MCF 10A (cell line): ENCODE measurements around the gene DNAH9. TPM values are rescaled to one million over a fixed set of nuclear protein-coding genes. Genes with fewer than 3 reads are reported as not detected.

Source experiments
- BruUV-seq: library from RNA; stranded (reverse); fragments of 400-500 nt; replicated peaks from 2 replicates; lab custom pipeline; 2021; lab: Mats Ljungman, UMichigan
- CTCF ChIA-PET: fragments of 300-600 bp; sonication (Branson Sonifier 250); formaldehyde crosslinking; extraction: SDS; loops from one replicate; lab custom pipeline; 2021; ENCODE audit warnings: antibody characterized with exemption, inconsistent platforms; lab: Yijun Ruan, JAX
- POLR2A ChIA-PET: fragments of 300-600, 350-650 bp; sonication (Branson Sonifier 250); formaldehyde crosslinking; extraction: SDS; loops from one replicate; lab custom pipeline; 2020; ENCODE audit warnings: antibody characterized with exemption, inconsistent platforms; lab: Yijun Ruan, JAX
- DNase-seq: peaks from one replicate; pipeline ENCODE4 v3.0.0-alpha.2; 2018; ENCODE audit not compliant: unreplicated experiment
- H3K27ac Mint-ChIP-seq: one replicate; pipeline ENCODE4 v1.8.0; 2022; ENCODE audit warnings: mild to moderate bottlenecking, low read depth, mixed read lengths; ENCODE audit not compliant: unreplicated experiment
- H3K27me3 Mint-ChIP-seq: one replicate; pipeline ENCODE4 v1.8.0; 2022; ENCODE audit warnings: mixed read lengths; ENCODE audit not compliant: insufficient read depth, unreplicated experiment
- H3K36me3 Mint-ChIP-seq: one replicate; pipeline ENCODE4 v1.8.0; 2022; ENCODE audit warnings: mild to moderate bottlenecking, moderate library complexity, mixed read lengths; ENCODE audit not compliant: insufficient read depth, unreplicated experiment
- H3K4me1 Mint-ChIP-seq: one replicate; pipeline ENCODE4 v1.8.0; 2022; ENCODE audit warnings: mixed read lengths; ENCODE audit not compliant: insufficient read depth, unreplicated experiment
- H3K4me3 Mint-ChIP-seq: one replicate; pipeline ENCODE4 v1.8.0; 2022; ENCODE audit warnings: mild to moderate bottlenecking, moderate library complexity, mixed read lengths; ENCODE audit not compliant: unreplicated experiment
- H3K9me3 Mint-ChIP-seq: one replicate; pipeline ENCODE4 v1.8.0; 2022; ENCODE audit warnings: mixed read lengths; ENCODE audit not compliant: unreplicated experiment
- intact Hi-C: fragments of 100-400 bp; cut with micrococcal nuclease; formaldehyde crosslinking; loops from 2 replicates; pipeline ENCODE4 v1.14.1; 2022
- total RNA-seq: library from RNA; stranded (reverse); gene quantifications from 2 replicates; pipeline ENCODE4 v1.2.3, GENCODE V29; 2022
- TF ChIP-seq, protein P1 (sequence below): fragments of 200-600 bp; IDR thresholded peaks from one replicate; pipeline ENCODE4 v1.8.0; 2022; ENCODE audit warnings: antibody characterized with exemption, mild to moderate bottlenecking; ENCODE audit not compliant: unreplicated experiment

The DNAH9 gene
- total RNA-seq, 1 experiment from 2014 or later = 0.44 TPM

DNA sequence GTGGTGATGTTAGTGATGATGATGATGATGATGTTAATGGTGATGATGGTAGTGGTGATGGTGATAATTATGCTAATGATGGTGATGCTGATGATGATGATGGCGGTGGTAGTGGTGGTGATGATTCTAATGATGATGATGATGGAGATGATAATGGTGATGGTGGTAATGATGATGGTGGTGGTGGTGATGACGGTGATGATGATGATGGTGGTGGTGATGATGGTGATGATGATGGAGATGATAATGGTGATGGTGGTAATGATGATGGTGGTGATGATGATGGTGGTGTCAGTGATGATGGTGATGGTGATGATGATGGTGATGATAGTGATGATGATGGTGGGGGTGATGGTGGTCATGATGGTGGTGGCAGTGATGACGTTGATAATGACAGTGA is 132.5 kb downstream of the DNAH9 start:
- CTCF ChIA-PET = no interaction called here
- Mint-ChIP-seq H3K27me3 (no peaks in the 10 kb centered on the region), H3K27ac (no peak overlapping the region), H3K36me3 (no peaks in the 10 kb centered on the region), H3K4me1 (no peaks in the 10 kb centered on the region), H3K4me3 (no peak overlapping the region), H3K9me3 (no peaks in the 10 kb centered on the region)
- POLR2A ChIA-PET = interaction anchor here (0.8 kb wide), 1 partner anchor 153 kb away, joined by 5 read pairs; no protein-coding TSS in a partner anchor
- intact Hi-C loops = no loop called here
- TF ChIP-seq, protein P1, sequence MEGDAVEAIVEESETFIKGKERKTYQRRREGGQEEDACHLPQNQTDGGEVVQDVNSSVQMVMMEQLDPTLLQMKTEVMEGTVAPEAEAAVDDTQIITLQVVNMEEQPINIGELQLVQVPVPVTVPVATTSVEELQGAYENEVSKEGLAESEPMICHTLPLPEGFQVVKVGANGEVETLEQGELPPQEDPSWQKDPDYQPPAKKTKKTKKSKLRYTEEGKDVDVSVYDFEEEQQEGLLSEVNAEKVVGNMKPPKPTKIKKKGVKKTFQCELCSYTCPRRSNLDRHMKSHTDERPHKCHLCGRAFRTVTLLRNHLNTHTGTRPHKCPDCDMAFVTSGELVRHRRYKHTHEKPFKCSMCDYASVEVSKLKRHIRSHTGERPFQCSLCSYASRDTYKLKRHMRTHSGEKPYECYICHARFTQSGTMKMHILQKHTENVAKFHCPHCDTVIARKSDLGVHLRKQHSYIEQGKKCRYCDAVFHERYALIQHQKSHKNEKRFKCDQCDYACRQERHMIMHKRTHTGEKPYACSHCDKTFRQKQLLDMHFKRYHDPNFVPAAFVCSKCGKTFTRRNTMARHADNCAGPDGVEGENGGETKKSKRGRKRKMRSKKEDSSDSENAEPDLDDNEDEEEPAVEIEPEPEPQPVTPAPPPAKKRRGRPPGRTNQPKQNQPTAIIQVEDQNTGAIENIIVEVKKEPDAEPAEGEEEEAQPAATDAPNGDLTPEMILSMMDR = no peak
- no TSS peak for BruUV-seq
- DNase-seq = no peak

DNA sequence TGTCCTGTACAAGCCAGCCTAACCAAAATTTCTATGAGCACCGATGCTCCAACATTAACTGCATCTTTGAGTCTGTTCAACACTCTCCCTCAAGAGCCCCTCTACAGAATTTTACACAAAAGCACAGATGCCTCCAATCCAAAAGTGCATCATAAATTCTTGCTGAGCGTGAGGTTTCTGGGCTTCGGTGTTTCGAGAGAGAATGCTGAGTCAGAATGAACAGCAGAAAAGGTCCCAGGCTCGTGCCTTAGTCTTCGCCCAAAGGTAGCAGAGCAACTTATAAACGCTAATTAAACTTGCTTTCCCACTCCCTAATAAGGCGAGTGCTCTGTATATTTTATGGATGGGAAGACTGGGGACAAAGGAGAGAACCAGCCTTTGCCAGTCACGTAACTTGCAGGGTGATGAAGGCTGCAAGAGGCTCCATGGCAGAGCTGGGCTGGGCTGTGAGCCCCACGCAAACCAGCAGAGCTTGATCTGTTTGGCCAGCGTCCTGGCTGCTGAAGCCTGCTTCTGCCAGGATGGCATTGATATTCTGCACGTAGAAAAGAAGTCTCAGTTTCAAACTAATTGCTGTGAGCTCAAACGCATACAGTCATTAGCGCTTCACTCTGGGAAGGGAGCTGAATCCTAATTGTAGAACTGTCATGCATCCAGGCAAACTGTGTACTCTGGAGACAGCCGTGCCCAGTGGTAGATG is 138.5 kb downstream of the DNAH9 start:
- Mint-ChIP-seq H3K4me3 (no peak overlapping the region), H3K36me3 (no peaks in the 10 kb centered on the region), H3K27ac (no peak overlapping the region), H3K27me3 (no peaks in the 10 kb centered on the region), H3K9me3 (no peaks in the 10 kb centered on the region), H3K4me1 (peaks cover 7% of the 10 kb centered on the region)
- no peak for DNase-seq
- TF ChIP-seq, protein P1 = no peak
- no TSS peak for BruUV-seq
- intact Hi-C loops = no loop called here
- POLR2A ChIA-PET = interaction anchor here (1.2 kb wide), 1 partner anchor 172 kb away, joined by 4 read pairs; no protein-coding TSS in a partner anchor
- CTCF ChIA-PET = interaction anchor here (1.6 kb wide), 1 partner anchor 32 kb away, joined by 5 read pairs; no protein-coding TSS in a partner anchor

DNA sequence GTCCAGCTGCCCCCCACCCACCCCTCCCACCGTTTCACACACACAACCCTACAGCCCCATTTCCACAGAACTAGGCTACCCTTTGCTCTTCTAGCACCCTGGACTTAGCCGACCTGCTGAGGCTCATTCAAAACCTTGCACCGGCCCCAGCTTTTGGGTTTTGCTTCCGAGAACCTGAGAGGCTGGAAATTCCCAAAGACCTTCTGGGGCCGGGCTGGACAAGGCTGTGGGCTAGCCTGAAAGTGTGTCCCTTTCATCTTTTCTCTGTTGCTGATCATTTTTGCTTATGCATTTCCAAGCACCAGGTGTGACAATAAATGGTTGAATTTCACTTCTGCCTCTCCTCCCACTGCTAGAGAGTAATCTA is 139.0 kb downstream of the DNAH9 start:
- no peaks in the 10 kb centered on the region for H3K9me3 Mint-ChIP-seq
- no peak overlapping the region for H3K4me3 Mint-ChIP-seq
- H3K27me3 Mint-ChIP-seq = no peaks in the 10 kb centered on the region
- CTCF ChIA-PET = interaction anchor here (1.6 kb wide), 1 partner anchor 31 kb away, joined by 5 read pairs; no protein-coding TSS in a partner anchor
- peaks cover 7% of the 10 kb centered on the region for H3K4me1 Mint-ChIP-seq
- no TSS peak for BruUV-seq
- DNase-seq = no peak
- TF ChIP-seq, protein P1 = no peak
- no peak overlapping the region for H3K27ac Mint-ChIP-seq
- POLR2A ChIA-PET = interaction anchor here (1.2 kb wide), 1 partner anchor 172 kb away, joined by 4 read pairs; no protein-coding TSS in a partner anchor
- H3K36me3 Mint-ChIP-seq = no peaks in the 10 kb centered on the region
- intact Hi-C loops = no loop called here

DNA sequence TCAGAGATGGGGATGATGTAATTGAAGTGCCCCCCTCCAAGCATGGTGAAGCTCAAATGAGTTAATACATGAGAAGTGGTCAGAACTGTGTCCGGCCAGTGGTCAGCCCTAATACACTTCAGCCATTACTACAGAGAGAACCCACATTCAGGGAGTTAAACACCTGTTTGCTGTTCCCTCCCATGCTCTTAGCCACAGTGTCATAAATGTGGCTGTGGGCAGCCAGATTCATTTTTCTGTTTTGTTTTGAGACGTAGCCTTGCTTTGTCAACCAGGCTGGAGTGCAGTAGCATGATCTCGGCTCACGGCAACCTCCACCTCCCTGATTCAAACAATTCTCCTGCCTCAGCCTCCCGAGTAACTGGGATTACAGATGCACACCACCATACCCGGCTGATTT is 139.9 kb downstream of the DNAH9 start:
- TF ChIP-seq, protein P1 = no peak
- H3K4me3 Mint-ChIP-seq = no peak overlapping the region
- ChIA-PET CTCF (interaction anchor here (0.6 to 1.6 kb wide), 3 partner anchors 11 to 862 kb away, joined by 3 to 5 read pairs (median 3); no protein-coding TSS in a partner anchor), POLR2A (interaction anchor here (1.2 kb wide), 1 partner anchor 173 kb away, joined by 4 read pairs; no protein-coding TSS in a partner anchor)
- H3K4me1 Mint-ChIP-seq = peaks cover 12% of the 10 kb centered on the region
- no peak overlapping the region for H3K27ac Mint-ChIP-seq
- no peaks in the 10 kb centered on the region for H3K27me3 Mint-ChIP-seq
- H3K36me3 Mint-ChIP-seq = no peaks in the 10 kb centered on the region
- BruUV-seq = no TSS peak
- H3K9me3 Mint-ChIP-seq = no peaks in the 10 kb centered on the region
- intact Hi-C loops = no loop called here
- no peak for DNase-seq
